Uterus (tissue), 4 donors: Measurements from ENCODE around the gene SRPX. TPM values are rescaled to one million over a fixed set of nuclear protein-coding genes. Genes with fewer than 3 reads are reported as not detected.

ENCODE experiments used
- DNase-seq, 2 donors: peaks; one replicate each; pipeline ENCODE4 v3.0.0-alpha.2; 2019 to 2020
- H3K27ac ChIP-seq, 2 donors: fragments of 200-600 bp; sonication (generic); 1 replicate in 1 of 2; 2 replicates in 1 of 2; pipeline ENCODE4 v1.5.1; 2016 to 2018
- H3K27me3 ChIP-seq, 2 donors: fragments of 200-600 bp; sonication (generic); one replicate each; pipeline ENCODE4 v1.5.1; 2018 to 2019; ENCODE audit warnings: control low read depth in 1 of 2
- H3K36me3 ChIP-seq, 2 donors: fragments of 200-600 bp; sonication (generic); one replicate each; pipeline ENCODE4 v1.5.1; 2019; ENCODE audit warnings: control low read depth in 1 of 2
- H3K4me1 ChIP-seq, 2 donors: fragments of 200-600 bp; sonication (generic); one replicate each; pipeline ENCODE4 v1.5.1; 2018 to 2019; ENCODE audit warnings: control low read depth in 1 of 2
- H3K4me3 ChIP-seq, 2 donors: fragments of 200-600 bp; sonication (generic); 1 replicate in 1 of 2; 2 replicates in 1 of 2; pipeline ENCODE4 v1.5.1; 2018 to 2019; ENCODE audit warnings: mild to moderate bottlenecking in 1 of 2
- H3K9me3 ChIP-seq, 2 donors: fragments of 200-600 bp; sonication (generic); one replicate each; pipeline ENCODE4 v1.5.1; 2019; ENCODE audit warnings: control low read depth in 1 of 2
- CTCF ChIP-seq, 4 experiments: fragments of 200-600 bp in 2 of 4; fragments of 450-650 bp in 2 of 4; sonication (generic) in 2 of 4; IDR thresholded peaks; one replicate each; pipeline ENCODE4 v1.5.1; 2016 to 2019; ENCODE audit warnings: antibody characterized with exemption in 4 of 4, mild to moderate bottlenecking in 2 of 4, moderate library complexity in 1 of 4
- POLR2A ChIP-seq, 2 donors: fragments of 450-650 bp; IDR thresholded peaks; one replicate each; pipeline ENCODE4 v1.6.1; 2016; ENCODE audit warnings: antibody characterized with exemption in 2 of 2, mild to moderate bottlenecking in 1 of 2, moderate library complexity in 1 of 2
- intact Hi-C: fragments of 100-400 bp; cut with DNase I; formaldehyde crosslinking; loops from one replicate; pipeline ENCODE4 v1.15.1; 2023; ENCODE audit warnings: low total_unique reads
- total RNA-seq, 4 donors: library from RNA; depleted of rRNA in 3 of 4; stranded (reverse); fragments of >200 nt in 3 of 4; gene quantifications; one replicate each; pipeline versions ENCODE4 v1.1.0 to v1.2.4, GENCODE V29; 2014 to 2023
- donor health status: DM: yes; HTN: yes; CAD: no.

Gene SRPX
- total RNA-seq, 4 donors from 2014 or later, result 62.7 to 141 (median 99.5) TPM

- Histone ChIP-seq H3K27me3 (no peaks in the 10 kb centered on the region), H3K4me3 (no peak overlapping the region), H3K9me3 (no peaks in the 10 kb centered on the region), H3K4me1 (no peaks in the 10 kb centered on the region), H3K27ac (no peak overlapping the region), H3K36me3 (no peaks in the 10 kb centered on the region)
- intact Hi-C loops, result no loop called here
- no peak for DNase-seq
- TF ChIP-seq CTCF (IDR thresholded peaks at IDR 0.05), result no peak
- TF ChIP-seq POLR2A (IDR thresholded peaks at IDR 0.05), result no peak
Observed at GRCh38 chrX:38256019-38256418, 35.3 kb upstream of the SRPX start.

- H3K36me3 ChIP-seq, result no peaks in the 10 kb centered on the region
- H3K27ac ChIP-seq, result no peak overlapping the region
- no peaks in the 10 kb centered on the region for H3K9me3 ChIP-seq
- no peak overlapping the region for H3K4me3 ChIP-seq
- no peaks in the 10 kb centered on the region for H3K27me3 ChIP-seq
- no peak for DNase-seq
- TF ChIP-seq CTCF (IDR thresholded peaks at IDR 0.05) (no peak), POLR2A (IDR thresholded peaks at IDR 0.05) (no peak)
- H3K4me1 ChIP-seq, result no peaks in the 10 kb centered on the region
- intact Hi-C loops, result no loop called here
Observed at GRCh38 chrX:38249965-38250364, 29.3 kb upstream of the SRPX start.

GRCh38 chrX:38247051-38247450, 26.4 kb upstream of the SRPX start:
- no peak overlapping the region for H3K4me3 ChIP-seq

GRCh38 chrX:38240541-38240940, 19.9 kb upstream of the SRPX start:
- no peak for TF ChIP-seq CTCF (IDR thresholded peaks at IDR 0.05)
- TF ChIP-seq POLR2A (IDR thresholded peaks at IDR 0.05), result no peak
- Histone ChIP-seq H3K36me3 (no peaks in the 10 kb centered on the region), H3K27me3 (no peaks in the 10 kb centered on the region), H3K4me3 (no peak overlapping the region), H3K4me1 (no peaks in the 10 kb centered on the region), H3K9me3 (no peaks in the 10 kb centered on the region), H3K27ac (no peak overlapping the region)
- intact Hi-C loops, result no loop called here
- no peak for DNase-seq

More at GRCh38 chrX:38247051-38247450, 26.4 kb upstream of the SRPX start:
- Histone ChIP-seq H3K27ac (no peak overlapping the region), H3K36me3 (no peaks in the 10 kb centered on the region), H3K4me1 (no peaks in the 10 kb centered on the region), H3K27me3 (no peaks in the 10 kb centered on the region), H3K9me3 (no peaks in the 10 kb centered on the region)
- TF ChIP-seq CTCF (IDR thresholded peaks at IDR 0.05) (no peak), POLR2A (IDR thresholded peaks at IDR 0.05) (no peak)
- intact Hi-C loops, result no loop called here
- no peak for DNase-seq

- H3K4me3 ChIP-seq, result no peak overlapping the region
- no peak for TF ChIP-seq CTCF (IDR thresholded peaks at IDR 0.05)
- TF ChIP-seq POLR2A (IDR thresholded peaks at IDR 0.05), result no peak
- no peaks in the 10 kb centered on the region for H3K4me1 ChIP-seq
- H3K9me3 ChIP-seq, result no peaks in the 10 kb centered on the region
- no peaks in the 10 kb centered on the region for H3K27me3 ChIP-seq
- DNase-seq, result no peak
- no peaks in the 10 kb centered on the region for H3K36me3 ChIP-seq
- intact Hi-C loops, result no loop called here
- H3K27ac ChIP-seq, result no peak overlapping the region
Observed at GRCh38 chrX:38236901-38237615, 16.4 kb upstream of the SRPX start.
